Hematopoietic multipotent progenitor cell treated with erythropoietin and hydrocortisone succinate and interleukin-3 and kit ligand, for 6 days (in vitro differentiated cells): Measurements from ENCODE around the gene U2AF1L4.
A peak's percentile ranks its signal among the peaks of the same experiment; 100 is the strongest.
"Not testable (repeated sequence)": the region's sequence is repeated elsewhere in the genome, so short reads cannot be mapped to it uniquely, and the experiment has no call there.

ENCODE experiments used
- DNase-seq: peaks from one replicate; pipeline ENCODE4 v3.0.0-alpha.2; 2015

Gene U2AF1L4

DNA sequence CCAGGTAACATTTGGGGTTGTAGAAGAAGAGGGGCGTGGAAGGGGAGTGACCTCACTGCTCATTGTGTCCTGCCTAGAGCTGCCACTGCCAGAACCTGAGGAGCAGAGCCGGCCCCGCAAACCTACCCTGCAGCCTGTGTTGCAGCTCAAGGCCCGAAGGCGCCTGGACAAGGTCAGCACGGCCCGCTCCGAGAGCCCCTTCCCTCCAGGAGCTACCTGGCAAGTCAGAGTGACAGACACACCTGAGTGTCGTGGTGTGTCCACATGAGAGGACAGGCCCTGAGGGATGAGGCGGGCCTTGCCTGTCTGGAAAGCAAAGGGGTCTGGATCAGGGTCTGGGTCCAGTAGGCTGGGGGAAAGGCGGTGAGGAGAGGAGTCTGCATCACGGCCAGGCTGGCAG, 20.7 kb downstream of the U2AF1L4 start:
- no peak for DNase-seq

DNA sequence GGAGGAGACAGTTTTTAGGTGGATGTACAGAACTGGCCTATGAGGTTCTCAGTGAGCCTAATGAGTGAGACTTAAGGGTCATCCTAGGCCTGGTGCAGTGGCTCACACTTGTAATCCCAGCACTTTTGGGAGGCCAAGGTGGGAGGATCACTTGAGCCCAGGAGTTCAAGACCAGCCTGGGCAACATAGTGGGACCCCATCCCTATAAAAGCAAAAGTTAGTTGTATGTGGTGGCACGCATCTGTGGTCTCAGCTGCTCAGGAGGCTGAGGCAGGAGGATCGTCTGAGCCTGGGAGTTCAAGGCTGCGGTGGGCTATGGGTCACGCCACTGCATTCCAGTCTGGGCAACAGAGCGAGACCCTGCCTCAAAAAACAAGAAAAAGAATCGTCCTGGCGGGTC, 21.1 kb downstream of the U2AF1L4 start:
- DNase-seq: not testable (repeated sequence)

DNA sequence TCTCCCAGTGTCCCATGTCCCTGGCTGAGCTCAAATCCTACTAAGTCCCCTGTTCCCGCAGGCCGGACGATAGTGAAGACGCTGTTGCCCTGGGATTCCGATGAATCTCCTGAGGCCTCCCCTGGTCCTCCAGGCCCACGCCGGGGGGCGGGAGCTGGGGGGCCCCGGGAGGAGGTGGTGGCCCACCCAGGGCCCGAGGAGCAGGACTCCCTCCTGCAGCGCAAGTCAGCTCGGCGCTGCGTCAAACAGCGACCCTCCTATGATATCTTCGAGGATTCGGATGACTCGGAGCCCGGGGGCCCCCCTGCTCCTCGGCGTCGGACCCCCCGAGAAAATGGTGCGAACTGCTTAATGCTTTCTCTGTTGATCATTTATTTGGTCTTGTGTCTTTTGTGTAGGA, 21.5 kb downstream of the U2AF1L4 start:
- no peak for DNase-seq

DNA sequence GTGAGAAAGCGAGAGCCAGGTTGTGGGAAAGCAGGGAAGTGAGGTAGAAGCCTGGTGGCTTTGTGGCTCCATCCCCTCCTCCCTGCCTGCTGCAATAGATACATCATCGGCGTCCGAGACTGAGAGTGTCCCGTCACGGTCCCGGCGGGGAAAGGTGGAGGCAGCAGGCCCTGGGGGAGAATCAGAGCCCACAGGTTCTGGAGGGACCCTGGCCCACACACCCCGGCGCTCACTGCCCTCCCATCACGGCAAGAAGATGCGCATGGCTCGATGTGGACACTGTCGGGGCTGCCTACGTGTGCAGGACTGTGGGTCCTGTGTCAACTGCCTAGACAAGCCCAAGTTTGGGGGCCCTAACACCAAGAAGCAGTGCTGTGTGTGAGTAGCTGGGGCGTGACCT, 22.3 kb downstream of the U2AF1L4 start:
- no peak for DNase-seq

DNA sequence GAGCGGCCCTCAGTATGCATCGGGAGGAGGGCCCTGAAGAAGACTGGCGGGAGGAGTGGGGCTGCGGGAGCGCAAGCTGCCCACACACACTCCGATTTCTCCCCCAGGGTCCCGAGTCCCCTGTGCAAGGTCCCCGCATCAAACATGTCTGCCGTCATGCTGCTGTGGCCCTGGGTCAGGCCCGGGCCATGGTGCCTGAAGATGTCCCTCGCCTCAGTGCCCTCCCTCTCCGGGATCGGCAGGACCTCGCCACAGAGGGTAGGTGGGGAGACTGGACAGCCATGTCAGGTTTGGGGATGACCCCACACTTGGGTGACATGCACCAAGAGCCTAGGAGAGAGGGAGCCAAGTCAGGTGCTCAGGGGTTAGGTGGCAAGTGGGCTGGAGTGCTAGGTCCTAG, 22.8 kb downstream of the U2AF1L4 start:
- no peak for DNase-seq

DNA sequence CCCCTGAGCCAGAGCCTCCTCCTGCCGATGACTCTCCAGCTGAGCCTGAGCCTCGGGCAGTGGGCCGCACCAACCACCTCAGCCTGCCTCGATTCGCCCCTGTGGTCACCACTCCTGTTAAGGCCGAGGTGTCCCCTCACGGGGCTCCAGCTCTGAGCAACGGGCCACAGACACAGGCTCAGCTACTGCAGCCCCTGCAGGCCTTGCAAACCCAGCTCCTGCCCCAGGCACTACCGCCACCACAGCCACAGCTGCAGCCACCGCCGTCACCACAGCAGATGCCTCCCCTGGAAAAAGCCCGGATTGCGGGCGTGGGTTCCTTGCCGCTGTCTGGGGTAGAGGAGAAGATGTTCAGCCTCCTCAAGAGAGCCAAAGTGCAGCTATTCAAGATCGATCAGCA, 23.8 kb downstream of the U2AF1L4 start:
- DNase-seq: no peak

DNA sequence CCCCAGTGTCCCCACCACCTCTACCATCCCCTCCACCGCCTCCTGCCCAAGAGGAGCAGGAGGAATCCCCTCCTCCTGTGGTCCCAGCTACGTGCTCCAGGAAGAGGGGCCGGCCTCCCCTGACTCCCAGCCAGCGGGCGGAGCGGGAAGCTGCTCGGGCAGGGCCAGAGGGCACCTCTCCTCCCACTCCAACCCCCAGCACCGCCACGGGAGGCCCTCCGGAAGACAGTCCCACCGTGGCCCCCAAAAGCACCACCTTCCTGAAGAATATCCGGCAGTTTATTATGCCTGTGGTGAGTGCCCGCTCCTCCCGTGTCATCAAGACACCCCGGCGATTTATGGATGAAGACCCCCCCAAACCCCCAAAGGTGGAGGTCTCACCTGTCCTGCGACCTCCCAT, 24.6 kb downstream of the U2AF1L4 start:
- DNase-seq: no peak

DNA sequence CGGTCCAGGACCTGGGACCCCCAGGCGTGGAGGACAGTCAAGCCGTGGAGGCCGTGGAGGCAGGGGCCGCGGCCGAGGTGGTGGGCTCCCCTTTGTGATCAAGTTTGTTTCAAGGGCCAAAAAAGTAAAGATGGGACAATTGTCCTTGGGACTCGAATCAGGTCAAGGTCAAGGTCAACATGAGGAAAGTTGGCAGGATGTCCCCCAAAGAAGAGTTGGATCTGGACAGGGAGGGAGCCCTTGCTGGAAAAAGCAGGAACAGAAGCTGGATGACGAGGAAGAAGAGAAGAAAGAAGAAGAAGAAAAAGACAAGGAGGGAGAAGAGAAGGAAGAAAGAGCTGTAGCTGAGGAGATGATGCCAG, 25.1 kb downstream of the U2AF1L4 start:
- no peak for DNase-seq

DNA sequence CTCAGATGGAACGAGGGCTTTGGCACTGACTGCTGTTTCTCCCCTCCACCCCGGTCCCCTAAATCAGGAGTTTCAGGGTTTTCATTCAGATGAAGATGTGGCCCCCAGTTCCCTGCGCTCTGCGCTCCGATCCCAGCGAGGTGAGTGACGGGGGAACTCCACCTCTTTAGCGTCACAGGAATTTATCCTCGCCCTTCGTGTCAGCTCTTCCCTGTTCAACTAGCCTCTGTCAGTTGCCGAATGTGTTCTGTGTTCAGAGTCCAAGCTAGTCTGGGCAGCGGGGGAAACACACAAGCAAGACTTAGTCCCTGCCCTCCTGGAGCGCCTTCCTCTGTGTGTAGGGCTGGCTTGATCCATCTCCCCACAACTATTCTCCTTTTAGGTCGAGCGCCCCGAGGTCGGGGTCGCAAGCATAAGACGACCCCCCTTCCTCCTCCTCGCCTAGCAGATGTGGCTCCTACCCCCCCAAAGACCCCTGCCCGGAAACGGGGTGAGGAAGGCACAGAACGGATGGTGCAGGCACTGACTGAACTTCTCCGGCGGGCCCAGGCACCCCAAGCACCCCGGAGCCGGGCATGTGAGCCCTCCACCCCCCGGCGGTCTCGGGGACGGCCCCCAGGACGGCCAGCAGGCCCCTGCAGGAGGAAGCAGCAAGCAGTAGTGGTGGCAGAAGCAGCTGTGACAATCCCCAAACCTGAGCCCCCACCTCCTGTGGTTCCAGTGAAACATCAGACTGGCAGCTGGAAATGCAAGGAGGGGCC, 25.6 kb downstream of the U2AF1L4 start:
- DNase-seq: no peak

DNA sequence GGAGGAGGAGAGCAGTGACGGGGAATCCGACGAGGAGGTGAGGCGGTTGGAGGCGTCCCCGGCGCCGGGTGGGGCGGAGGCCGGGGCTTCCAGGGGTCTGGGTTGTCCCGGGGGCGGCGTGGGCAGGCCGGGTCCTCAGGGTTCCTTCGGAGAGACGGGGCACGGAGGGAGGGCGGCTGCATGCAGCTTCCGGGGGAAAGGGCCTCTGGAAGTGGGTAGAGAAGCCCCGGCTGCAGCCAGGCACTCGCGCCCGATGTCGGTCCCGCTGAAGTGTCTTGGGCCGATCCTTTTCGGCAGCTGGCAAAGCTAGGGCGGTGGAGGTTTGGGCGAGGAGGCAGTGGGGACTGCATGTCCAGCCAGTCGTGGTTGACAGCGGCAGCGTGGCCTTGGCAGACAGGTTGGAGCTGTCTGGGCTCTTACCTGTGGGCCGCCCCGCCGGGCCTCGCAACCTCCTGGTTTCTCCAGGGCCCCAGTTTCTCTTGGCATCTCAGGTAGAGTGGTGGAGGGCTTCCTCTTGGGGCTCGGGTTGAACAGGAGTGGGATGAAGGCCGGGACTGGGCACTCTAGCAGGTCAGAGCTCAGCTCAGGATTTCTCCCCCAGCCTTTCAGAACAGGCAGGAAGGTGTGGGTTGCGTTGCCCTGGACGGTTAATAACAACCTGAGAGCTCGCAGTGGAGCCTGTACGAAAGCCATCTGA, 26.7 kb downstream of the U2AF1L4 start:
- DNase-seq: peak; percentile 44

DNA sequence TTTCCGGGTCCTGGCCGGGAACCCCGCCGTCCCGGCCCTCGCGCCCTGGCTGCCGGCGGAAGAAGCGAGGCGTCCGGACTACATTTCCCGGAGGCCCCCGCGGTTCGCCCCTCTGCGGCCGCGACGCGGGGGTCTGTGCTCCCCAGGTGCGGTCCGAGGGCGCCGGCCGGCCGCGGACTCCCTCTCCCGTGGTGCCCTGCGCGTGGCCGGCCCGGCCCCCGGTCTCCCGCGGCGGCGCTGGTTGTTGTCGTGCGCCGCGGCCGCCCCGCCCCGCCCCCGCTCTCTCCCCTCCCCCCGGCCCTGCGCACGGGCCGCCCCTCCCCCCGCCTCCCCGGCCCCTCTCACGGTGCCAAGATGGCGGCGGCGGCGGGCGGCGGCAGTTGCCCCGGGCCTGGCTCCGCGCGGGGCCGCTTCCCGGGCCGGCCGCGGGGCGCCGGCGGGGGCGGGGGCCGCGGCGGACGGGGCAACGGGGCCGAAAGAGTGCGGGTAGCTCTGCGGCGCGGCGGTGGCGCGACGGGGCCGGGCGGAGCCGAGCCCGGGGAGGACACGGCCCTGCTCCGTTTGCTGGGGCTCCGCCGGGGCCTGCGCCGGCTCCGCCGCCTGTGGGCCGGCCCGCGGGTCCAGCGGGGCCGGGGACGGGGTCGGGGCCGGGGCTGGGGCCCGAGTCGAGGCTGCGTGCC, 27.4 kb downstream of the U2AF1L4 start, which contains the start of gene KMT2B:
TSS of gene KMT2B (plus strand) at position 339 of the 680 bp plus-strand sequence. CDS start at position 355, 16 bp downstream.
- DNase-seq: no peak

DNA sequence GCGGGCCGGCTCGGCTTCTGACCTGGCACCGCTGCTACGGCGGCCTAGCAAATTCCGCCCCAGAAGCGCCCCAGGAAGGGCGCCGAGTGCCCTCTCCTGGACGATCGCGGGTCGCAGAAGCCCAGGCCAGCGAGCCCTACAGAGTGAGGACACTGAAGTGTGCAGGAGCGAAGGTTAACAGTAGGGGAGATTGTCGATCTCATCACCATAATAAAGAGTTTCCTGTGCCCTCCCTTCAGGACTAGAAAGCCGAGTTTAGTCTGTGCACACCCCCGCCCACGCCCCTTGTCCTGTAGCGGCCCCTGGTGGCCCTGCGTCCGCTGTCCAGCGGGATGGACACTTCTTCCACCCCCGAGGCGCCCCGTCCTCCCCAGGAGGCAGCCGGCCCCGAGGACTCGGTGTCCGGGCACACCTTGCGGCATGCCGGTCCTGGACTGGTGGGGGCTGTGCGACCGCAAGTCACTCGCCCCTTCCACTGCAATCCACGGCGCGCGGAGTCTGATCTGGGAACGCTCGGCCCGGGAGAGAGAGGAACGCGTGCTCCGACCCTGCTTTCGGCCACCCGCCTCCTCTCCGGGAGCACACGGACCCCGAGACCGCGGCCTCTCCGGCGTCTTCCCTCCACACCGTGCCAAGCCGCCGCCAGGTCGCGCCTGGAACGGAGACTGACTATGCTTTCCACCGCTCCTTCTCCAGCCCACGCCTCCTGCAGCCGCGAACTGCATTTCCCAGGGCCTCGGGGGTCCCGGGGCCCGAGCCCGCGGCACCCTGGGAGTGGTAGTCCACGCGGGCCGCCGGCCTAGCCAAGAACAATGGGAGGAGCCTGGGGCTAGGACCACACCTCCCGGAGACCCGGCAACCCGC, 28.2 kb downstream of the U2AF1L4 start:
- peak; percentile 98 for DNase-seq

DNA sequence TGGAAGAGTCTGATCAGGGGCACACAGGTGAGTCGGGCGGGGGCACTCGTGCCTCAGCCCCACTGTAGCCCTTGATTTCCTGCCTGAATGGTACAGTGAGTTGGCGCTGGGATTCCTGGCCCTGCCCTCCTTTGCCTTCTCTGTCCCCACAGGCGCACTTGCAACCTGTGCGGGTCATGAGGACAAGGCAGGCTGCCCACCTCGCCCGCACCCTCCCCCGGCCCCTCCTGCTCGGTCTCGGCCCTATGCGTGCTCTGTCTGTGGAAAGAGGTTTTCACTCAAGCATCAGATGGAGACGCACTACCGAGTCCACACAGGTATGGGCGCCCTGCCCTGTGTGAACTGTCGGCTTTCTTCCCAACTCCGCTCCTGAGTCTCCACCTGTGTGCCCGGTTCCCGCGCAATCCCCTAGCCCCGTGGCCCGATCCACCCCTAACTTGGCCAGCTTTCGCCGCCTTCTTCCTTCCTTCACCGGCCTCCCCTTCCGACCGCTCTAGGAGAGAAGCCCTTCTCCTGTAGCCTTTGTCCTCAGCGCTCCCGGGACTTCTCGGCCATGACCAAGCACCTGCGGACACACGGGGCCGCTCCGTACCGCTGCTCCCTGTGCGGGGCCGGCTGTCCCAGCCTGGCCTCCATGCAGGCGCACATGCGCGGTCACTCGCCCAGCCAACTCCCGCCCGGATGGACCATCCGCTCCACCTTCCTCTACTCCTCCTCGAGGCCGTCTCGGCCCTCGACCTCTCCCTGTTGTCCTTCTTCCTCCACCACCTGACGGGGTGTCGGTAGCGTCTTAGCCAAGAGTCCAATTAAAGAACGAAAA, 29.0 kb downstream of the U2AF1L4 start:
- DNase-seq: peak; percentile 27

DNA sequence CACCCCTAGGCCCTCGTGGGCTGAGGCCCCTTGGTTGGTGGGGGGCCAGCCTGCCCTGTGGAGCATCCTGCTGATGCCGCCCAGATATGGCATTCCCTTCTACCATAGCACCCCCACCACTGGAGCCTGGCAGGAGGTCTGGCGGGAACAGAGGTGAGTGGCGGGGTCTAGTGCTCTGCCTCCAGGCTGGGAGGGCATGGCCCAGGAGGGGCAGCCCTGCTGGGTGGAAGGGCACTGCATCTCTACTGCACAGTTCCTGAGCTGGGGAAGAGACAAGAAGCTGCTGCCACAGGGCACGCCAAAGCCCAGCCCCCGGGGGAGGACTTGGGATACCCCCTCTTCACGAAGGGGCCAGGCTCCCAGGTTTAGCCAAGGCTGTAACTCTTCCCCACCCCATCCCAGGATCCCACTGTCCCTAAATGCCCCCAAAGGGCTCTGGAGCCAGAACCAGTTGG, 29.8 kb downstream of the U2AF1L4 start:
- DNase-seq: no peak

DNA sequence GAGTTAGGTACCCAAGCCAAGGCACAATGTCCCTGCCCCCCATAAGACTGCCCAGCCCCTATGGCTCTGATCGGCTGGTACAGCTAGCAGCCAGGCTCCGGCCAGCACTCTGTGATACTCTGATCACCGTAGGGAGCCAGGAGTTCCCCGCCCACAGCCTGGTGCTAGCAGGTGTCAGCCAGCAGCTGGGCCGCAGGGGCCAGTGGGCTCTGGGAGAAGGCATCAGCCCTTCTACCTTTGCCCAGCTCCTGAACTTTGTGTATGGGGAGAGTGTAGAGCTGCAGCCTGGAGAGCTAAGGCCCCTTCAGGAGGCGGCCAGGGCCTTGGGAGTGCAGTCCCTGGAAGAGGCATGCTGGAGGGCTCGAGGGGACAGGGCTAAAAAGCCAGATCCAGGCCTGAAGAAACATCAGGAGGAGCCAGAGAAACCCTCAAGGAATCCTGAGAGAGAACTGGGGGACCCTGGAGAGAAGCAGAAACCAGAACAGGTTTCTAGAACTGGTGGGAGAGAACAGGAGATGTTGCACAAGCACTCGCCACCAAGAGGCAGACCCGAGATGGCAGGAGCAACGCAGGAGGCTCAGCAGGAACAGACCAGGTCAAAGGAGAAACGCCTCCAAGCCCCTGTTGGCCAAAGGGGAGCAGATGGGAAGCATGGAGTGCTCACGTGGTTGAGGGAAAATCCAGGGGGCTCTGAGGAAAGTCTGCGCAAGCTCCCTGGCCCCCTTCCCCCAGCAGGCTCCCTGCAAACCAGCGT, 30.4 kb downstream of the U2AF1L4 start:
- DNase-seq: peak; percentile 55

DNA sequence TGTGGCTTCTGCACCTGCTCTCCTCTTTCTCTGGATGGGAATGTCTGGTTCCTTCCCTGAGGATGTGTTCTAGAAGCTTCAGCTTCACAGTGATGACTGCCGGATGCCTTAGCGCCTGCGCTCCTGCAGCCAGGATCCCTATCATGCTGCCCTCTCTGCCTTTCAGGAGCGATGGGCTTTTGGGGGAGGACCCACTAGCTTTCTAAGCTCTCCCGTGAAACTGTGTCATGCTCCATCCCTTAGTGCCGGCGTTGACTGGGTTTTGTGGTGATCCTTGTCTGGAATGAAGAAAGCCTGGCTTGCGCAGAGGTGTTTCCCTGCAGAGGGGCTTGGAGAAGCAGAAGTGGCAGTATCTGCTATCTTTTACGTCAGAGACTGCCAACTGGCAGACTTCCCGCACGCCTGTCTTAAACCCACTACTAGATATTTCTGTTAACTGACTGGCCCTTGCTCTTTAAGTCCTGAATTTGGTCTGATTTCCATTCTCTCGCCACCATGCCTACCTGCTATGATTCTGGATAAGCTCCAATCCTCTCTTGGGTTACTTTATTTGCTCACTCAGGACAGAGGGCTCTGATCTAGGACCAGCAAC, 31.2 kb downstream of the U2AF1L4 start:
- peak; percentile 80 for DNase-seq

DNA sequence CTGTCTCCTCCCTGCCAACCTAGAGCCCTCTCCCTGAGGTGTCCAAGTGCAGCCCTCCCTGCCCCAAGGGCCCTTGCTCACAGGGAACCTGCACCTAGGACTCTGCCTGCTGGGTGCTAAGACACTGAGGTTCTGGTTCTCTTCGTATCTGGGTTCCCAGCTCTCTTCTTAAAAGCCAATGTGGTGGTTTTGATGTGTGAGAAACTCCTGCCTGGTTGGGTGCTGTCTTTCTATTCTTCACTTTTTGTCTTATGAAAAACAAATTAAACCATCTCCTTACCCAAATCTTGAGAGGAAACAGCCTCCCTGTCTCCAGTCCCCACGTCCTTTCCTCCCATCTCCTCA, 31.7 kb downstream of the U2AF1L4 start:
- DNase-seq: no peak

DNA sequence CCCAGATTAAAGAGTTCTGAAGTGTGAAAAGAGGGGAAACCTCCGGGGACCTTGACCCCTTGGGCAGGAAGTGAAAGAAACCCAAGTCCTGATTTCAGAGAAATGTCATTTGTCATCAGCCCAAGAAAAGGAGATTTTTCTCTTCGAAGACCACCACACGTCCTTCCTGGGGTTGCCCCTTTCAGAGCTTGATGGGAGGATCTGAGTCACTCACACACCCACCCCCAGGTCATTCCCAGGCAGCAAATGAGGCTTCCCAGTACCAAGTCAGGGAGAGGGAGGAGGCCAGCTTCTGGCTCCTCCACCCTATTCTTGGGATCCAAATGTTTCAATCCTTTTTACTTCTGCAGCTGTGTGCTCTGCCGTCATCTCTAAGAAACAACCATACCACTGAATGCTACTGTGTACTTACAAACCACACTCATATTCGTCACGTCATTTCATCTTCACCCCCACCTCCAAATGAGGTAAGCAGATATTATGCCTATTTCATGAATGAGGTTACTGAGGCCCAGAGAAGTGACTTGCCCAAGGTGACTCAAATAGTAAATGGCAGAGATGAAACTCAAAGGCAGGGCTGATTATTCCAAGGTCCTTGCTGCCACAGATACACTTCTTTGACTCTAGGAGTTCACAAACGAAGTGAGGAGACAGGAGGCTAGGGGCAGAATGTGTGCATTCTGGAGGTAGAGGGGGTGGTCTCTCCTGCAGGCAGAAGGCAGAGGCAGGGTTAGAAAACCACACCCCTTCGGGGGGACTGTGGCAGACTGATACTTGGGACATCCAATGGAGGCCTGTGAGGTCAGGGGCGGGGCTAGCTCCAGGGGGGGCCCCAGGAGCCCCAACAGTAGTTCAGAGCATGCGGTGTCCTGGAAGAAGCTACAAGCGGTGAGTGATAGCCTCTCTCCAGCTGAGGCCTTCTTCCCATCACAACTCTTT, 32.4 kb downstream of the U2AF1L4 start:
- DNase-seq: peak; percentile 54
